HG03097 (cell line): ENCODE data around the gene KCNN4.
"Not testable (repeated sequence)": the region's sequence is repeated elsewhere in the genome, so short reads cannot be mapped to it uniquely, and the experiment has no call there.

Source experiments
- ATAC-seq: cut with Tn5 transposase; IDR thresholded peaks from one replicate; pipeline ENCODE4 v1.9.1; 2021; ENCODE audit not compliant: unreplicated experiment, low FRiP score

Gene KCNN4

GRCh38 chr19:43780706-43781525 is at the start of gene KCNN4:
KCNN4 (minus strand) TSS chr19:43780973; CDS start chr19:43780861, 112 bp downstream.
- no peak for ATAC-seq

GRCh38 chr19:43826787-43827754 is 46.3 kb upstream of the KCNN4 start, which contains the start of gene ZNF283:
ZNF283 (plus strand) TSS chr19:43827321; CDS start chr19:43833505, 6,184 bp downstream.
- ATAC-seq, result peak; percentile 88

GRCh38 chr19:43824572-43824971 is 43.8 kb upstream of the KCNN4 start:
- not testable (repeated sequence) for ATAC-seq

GRCh38 chr19:43823856-43824255 is 43.1 kb upstream of the KCNN4 start:
- not testable (repeated sequence) for ATAC-seq

- no peak for ATAC-seq
Measured at GRCh38 chr19:43820884-43821215, 40.1 kb upstream of the KCNN4 start.

- ATAC-seq, result no peak
Measured at GRCh38 chr19:43820098-43820883, 39.5 kb upstream of the KCNN4 start.

- ATAC-seq, result no peak
Measured at GRCh38 chr19:43818500-43818899, 37.7 kb upstream of the KCNN4 start.

- not testable (repeated sequence) for ATAC-seq
Measured at GRCh38 chr19:43817454-43817853, 36.7 kb upstream of the KCNN4 start.

- ATAC-seq, result no peak
Measured at GRCh38 chr19:43814663-43815352, 34.0 kb upstream of the KCNN4 start.

- no peak for ATAC-seq
Measured at GRCh38 chr19:43812688-43813087, 31.9 kb upstream of the KCNN4 start.

- no peak for ATAC-seq
Measured at GRCh38 chr19:43812259-43812658, 31.5 kb upstream of the KCNN4 start.

GRCh38 chr19:43811837-43812236 is 31.1 kb upstream of the KCNN4 start:
- no peak for ATAC-seq

GRCh38 chr19:43809762-43810696 is 29.3 kb upstream of the KCNN4 start:
- no peak for ATAC-seq

GRCh38 chr19:43807651-43808050 is 26.9 kb upstream of the KCNN4 start:
- no peak for ATAC-seq

GRCh38 chr19:43806848-43807247 is 26.1 kb upstream of the KCNN4 start:
- no peak for ATAC-seq

- not testable (repeated sequence) for ATAC-seq
Measured at GRCh38 chr19:43806401-43806800, 25.6 kb upstream of the KCNN4 start.

- ATAC-seq, result no peak
Measured at GRCh38 chr19:43804432-43804831, 23.7 kb upstream of the KCNN4 start.

- ATAC-seq, result no peak
Measured at GRCh38 chr19:43802216-43802951, 21.6 kb upstream of the KCNN4 start, which contains the start of gene LYPD5. LYPD5 (minus strand) TSS chr19:43802447; CDS start chr19:43802380, 67 bp downstream.
